Stomach (tissue), 19 donors: ENCODE measurements around the gene SAMD8. TPM values are rescaled to one million over a fixed set of nuclear protein-coding genes. Genes with fewer than 3 reads are reported as not detected.

Experiments used
- DNase-seq, 2 donors: peaks; one replicate each; pipeline versions ENCODE4 v3.0.0 to v3.0.0-alpha.2; 2013 to 2019
- H3K27ac ChIP-seq, 5 donors: fragments of 200-600 bp in 4 of 5; sonication (generic) in 4 of 5; one replicate each; pipeline ENCODE4 v1.5.1; 2013 to 2019; ENCODE audit warnings: mild to moderate bottlenecking in 1 of 5, moderate library complexity in 1 of 5
- H3K27me3 ChIP-seq, 3 donors: fragments of 200-600 bp; sonication (generic); one replicate each; pipeline ENCODE4 v1.5.1; 2017 to 2019; ENCODE audit warnings: mixed run types in 1 of 3
- H3K36me3 ChIP-seq, 4 donors: fragments of 200-600 bp; sonication (generic); 1 replicate in 3 of 4; 2 replicates in 1 of 4; pipeline ENCODE4 v1.5.1; 2016 to 2019
- H3K4me1 ChIP-seq, 4 donors: fragments of 200-600 bp; sonication (generic); one replicate each; pipeline ENCODE4 v1.5.1; 2016 to 2019
- H3K4me3 ChIP-seq, 4 donors: fragments of 200-600 bp; sonication (generic) in 3 of 4; one replicate each; pipeline ENCODE4 v1.5.1; 2016 to 2019; ENCODE audit warnings: mild to moderate bottlenecking in 1 of 4
- H3K9me3 ChIP-seq, 4 donors: fragments of 200-600 bp; sonication (generic); one replicate each; pipeline ENCODE4 v1.5.1; 2016 to 2019
- EP300 ChIP-seq: sonication (generic); formaldehyde crosslinking; IDR thresholded peaks from one replicate; pipeline ENCODE4 v1.6.1; 2017; ENCODE audit warnings: antibody characterized with exemption
- POLR2A ChIP-seq, 4 donors: fragments of 450-650 bp; IDR thresholded peaks; one replicate each; pipeline ENCODE4 v1.6.1; 2016; ENCODE audit warnings: antibody characterized with exemption in 4 of 4, control low read depth in 2 of 4, mild to moderate bottlenecking in 1 of 4, moderate library complexity in 1 of 4
- POLR2AphosphoS5 ChIP-seq, 3 donors: sonication (generic); formaldehyde crosslinking; IDR thresholded peaks; one replicate each; pipeline ENCODE4 v1.6.1; 2016; ENCODE audit warnings: antibody characterized with exemption in 3 of 3
- WGBS, 5 donors: extraction: QIAGEN DNeasy Blood & Tissue Kit in 3 of 5; methylation state at CpG; one replicate each; pipeline versions ENCODE4 v1.1.5 to v1.1.7; 2013 to 2018; 5-methylcytosine and 5-hydroxymethylcytosine counted together
- intact Hi-C: fragments of 100-400 bp; cut with DNase I; formaldehyde crosslinking; loops from one replicate; pipeline ENCODE4 v1.15.1; 2023; ENCODE audit warnings: low total_unique reads
- long read RNA-seq, 10 donors: transcript quantifications; one replicate each; lab custom pipeline, GENCODE V29; 2026
- polyA plus RNA-seq, 3 donors: library from polyadenylated mRNA; stranded (reverse); fragments of 200-250 nt; gene quantifications; one replicate each; pipeline ENCODE4 v1.2.3, GENCODE V29; 2013
- total RNA-seq, 5 donors: library from RNA; depleted of rRNA; stranded (reverse); fragments of >200 nt; gene quantifications; one replicate each; pipeline versions ENCODE4 v1.1.0 to v1.2.3, GENCODE V29; 2014 to 2016
- TF ChIP-seq, protein P1 (sequence below), 7 experiments: fragments of 450-650 bp in 4 of 7; fragments of 200-600 bp in 3 of 7; sonication (generic) in 3 of 7; IDR thresholded peaks; one replicate each; pipeline ENCODE4 v1.5.1; 2016 to 2019; ENCODE audit warnings: antibody characterized with exemption in 7 of 7, control low read depth in 2 of 7, mild to moderate bottlenecking in 1 of 7
- donor health status: healthy with polysubstance abuse.
- donor health status: Bipolar disorder and iron deficiency.
- donor health status: healthy.

SAMD8 gene
- 10 to 100 TPM in 3 of 5 donors, 1 to 10 TPM in 2; 3.2 to 34.9 (median 11.9) TPM for total RNA-seq
- polyA plus RNA-seq = 1 to 10 TPM; 2.9 to 5.2 (median 4.3) TPM
- long read RNA-seq, donor 1 = 0 reads
- long read RNA-seq, donor 2, partial matches to known transcripts = 8 of 8 reads
- long read RNA-seq, donor 2, other reads (novel, unspliced or antisense) = 0 of 8 reads
- long read RNA-seq, donor 3, partial matches to known transcripts = 0 of 1 reads
- long read RNA-seq, donor 3, other reads (novel, unspliced or antisense) = 0 of 1 reads
- long read RNA-seq, donor 4, partial matches to known transcripts = 0 of 1 reads
- long read RNA-seq, donor 4, other reads (novel, unspliced or antisense) = 0 of 1 reads
- long read RNA-seq, donor 5, partial matches to known transcripts = 0 of 1 reads
- long read RNA-seq, donor 5, other reads (novel, unspliced or antisense) = 0 of 1 reads
- long read RNA-seq, donor 6, partial matches to known transcripts = 0 of 2 reads
- long read RNA-seq, donor 6, other reads (novel, unspliced or antisense) = 0 of 2 reads
- long read RNA-seq, donor 7 = 0 reads
- long read RNA-seq, donor 8, partial matches to known transcripts = 0 of 1 reads
- long read RNA-seq, donor 8, other reads (novel, unspliced or antisense) = 0 of 1 reads
- long read RNA-seq, donor 9 = 0 reads
- long read RNA-seq, donor 10 = 0 reads

DNA sequence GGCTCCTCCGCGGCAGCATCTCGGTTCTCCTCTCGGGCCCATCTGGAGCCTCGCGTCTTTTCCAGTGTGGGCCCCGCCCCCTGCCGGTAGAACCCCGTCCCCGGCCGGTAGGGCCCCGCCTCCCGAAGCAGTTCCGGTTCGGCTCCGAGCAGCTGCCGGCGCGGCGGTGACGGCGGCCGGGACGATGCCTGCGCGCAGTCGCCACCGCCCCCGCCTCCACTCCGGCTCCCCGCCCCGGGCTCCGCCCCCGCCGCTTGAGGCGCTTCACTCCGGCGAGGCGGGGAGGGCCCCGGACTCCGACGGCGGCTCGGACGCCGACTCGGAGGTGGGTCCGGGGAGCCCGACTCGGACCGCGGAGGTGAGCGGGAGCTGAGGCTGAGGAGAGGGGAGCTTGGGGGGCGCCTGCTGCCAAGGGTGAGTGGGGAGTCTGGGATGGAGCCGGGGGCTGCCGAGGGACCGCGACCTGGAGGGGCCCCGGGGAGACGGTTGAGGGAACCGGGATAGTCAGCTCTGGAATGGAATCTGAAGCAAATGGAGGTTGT, at the start of gene SAMD8:
SAMD8 (plus strand) TSS at position 292 of the 542 bp plus-strand sequence. CDS start 38,873 bp downstream, outside the sequence.
- H3K4me1 ChIP-seq = peaks cover 11 to 59% (median 31%) of the 10 kb centered on the region in 4 donors
- DNase-seq = peak; percentile 97 to 99
- no peaks in the 10 kb centered on the region for H3K9me3 ChIP-seq
- H3K4me3 ChIP-seq = peak within 1 kb of the TSS; percentile 66 to 93 (median 86)
- no peaks in the 10 kb centered on the region for H3K36me3 ChIP-seq
- H3K27ac ChIP-seq = peak within 1 kb of the TSS; percentile 93 to 99 (median 97)
- H3K27me3 ChIP-seq = no peaks in the 10 kb centered on the region
- intact Hi-C loops = no loop called here
- WGBS, 5 donors = 0 to 1% (median 0%) methylated on average over 18 to 61 of the region's 61 CpGs
- TF ChIP-seq, protein P1, sequence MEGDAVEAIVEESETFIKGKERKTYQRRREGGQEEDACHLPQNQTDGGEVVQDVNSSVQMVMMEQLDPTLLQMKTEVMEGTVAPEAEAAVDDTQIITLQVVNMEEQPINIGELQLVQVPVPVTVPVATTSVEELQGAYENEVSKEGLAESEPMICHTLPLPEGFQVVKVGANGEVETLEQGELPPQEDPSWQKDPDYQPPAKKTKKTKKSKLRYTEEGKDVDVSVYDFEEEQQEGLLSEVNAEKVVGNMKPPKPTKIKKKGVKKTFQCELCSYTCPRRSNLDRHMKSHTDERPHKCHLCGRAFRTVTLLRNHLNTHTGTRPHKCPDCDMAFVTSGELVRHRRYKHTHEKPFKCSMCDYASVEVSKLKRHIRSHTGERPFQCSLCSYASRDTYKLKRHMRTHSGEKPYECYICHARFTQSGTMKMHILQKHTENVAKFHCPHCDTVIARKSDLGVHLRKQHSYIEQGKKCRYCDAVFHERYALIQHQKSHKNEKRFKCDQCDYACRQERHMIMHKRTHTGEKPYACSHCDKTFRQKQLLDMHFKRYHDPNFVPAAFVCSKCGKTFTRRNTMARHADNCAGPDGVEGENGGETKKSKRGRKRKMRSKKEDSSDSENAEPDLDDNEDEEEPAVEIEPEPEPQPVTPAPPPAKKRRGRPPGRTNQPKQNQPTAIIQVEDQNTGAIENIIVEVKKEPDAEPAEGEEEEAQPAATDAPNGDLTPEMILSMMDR (IDR thresholded peaks at IDR 0.05) = peak in 4 of 7 experiments; percentile 38 to 73 (median 44)
- TF ChIP-seq POLR2A (IDR thresholded peaks at IDR 0.05) (peak in 2 of 4 donors; percentile 55 to 82), EP300 (no peak), POLR2AphosphoS5 (IDR thresholded peaks at IDR 0.05) (peak; percentile 75 to 92 (median 89))

DNA sequence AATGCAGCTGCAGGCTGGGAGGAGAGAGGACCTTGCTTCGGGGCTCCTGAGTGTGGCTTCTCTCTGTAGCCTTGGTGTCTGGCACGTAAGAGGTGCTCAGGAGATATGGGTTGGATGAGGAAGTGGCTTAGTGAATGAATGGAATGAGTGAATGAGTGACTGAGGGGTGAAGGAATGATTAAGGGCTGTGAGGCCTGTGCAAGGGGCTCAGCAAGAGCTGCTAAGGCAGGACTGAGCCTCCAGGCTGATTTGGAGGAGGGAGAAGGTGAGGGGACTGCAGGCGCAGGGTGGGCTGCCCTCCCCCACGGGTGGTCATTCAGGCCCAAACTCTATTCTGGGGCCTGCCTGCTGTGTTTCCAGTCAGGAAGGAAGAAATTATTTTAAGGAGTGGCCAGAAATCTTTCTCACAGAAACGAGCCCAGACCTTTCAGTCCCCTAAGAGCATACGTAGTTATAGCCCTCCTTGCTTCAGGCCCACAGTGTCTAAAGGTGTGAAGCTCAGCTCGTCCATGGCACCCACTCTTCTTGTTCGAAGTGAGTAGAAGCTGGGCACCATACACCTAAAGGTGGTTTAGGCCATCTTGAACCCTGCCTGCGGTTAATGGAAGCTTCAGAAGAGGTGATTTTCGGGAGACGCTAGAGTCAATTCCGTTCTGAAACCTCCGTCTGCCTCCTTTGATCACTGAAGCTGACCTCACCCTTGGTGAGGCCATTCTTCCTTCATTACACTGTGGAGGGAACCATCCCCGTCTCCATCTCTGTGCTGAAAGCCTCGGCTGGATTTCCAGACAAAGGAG, 49.5 kb upstream of the SAMD8 start:
- Histone ChIP-seq H3K27me3 (no peaks in the 10 kb centered on the region), H3K27ac (no peak overlapping the region), H3K9me3 (no peaks in the 10 kb centered on the region), H3K36me3 (no peaks in the 10 kb centered on the region), H3K4me3 (no peak overlapping the region), H3K4me1 (peaks cover 0 to 9% (median 2%) of the 10 kb centered on the region in 4 donors)
- TF ChIP-seq EP300 (no peak), POLR2A (IDR thresholded peaks at IDR 0.05) (no peak), POLR2AphosphoS5 (IDR thresholded peaks at IDR 0.05) (no peak)
- TF ChIP-seq, protein P1 (IDR thresholded peaks at IDR 0.05) = no peak
- DNase-seq = no peak
- intact Hi-C loops = no loop called here
- 84 to 92% (median 86%) methylated on average over 15 of the region's 15 CpGs for WGBS, 5 donors

DNA sequence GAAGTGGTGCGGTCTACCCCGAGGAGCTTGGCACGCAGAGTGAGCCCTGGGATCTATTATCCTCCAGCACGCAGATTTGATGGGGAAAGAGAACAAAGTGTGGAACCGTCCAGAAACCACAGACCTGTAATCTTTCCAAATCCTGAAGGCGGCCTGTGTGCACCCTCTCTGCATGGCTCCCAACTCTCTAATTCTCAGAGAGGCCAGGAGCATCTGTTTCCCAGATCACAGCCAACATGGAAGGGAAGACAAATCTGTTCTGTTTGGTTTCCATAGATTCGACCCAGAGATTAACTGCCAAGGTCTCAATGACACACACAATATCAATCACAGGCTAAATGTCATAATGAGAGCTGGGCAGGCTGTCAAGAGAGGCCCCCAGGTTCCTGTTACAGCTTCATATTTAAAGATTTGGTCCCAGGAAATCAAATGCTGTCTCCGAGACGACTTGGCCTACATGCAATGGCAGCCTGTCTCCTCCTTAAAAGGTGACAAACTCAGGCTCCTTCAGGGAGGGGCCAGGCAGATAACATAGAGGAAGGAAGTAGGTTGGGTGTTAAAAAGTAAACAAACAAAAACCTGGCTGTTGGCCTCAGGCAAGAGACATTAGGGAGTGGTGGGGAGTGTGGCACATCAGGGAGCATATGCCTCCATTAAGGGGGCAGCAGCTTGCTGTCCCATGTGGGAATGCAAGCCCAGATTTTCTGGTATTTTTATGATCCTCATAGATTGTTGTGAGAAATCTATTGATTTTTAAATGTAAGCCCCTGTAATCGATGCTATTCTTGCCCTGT, 48.8 kb upstream of the SAMD8 start:
- Histone ChIP-seq H3K27ac (no peak overlapping the region), H3K36me3 (no peaks in the 10 kb centered on the region), H3K9me3 (no peaks in the 10 kb centered on the region), H3K4me1 (peaks cover 0 to 9% (median 2%) of the 10 kb centered on the region in 4 donors), H3K27me3 (no peaks in the 10 kb centered on the region), H3K4me3 (no peak overlapping the region)
- intact Hi-C loops = no loop called here
- 67 to 78% (median 74%) methylated on average over 10 of the region's 10 CpGs for WGBS, 5 donors
- peak in 1 of 2 donors; percentile 33 for DNase-seq
- TF ChIP-seq, protein P1 (IDR thresholded peaks at IDR 0.05) = no peak
- TF ChIP-seq POLR2AphosphoS5 (IDR thresholded peaks at IDR 0.05) = no peak
- TF ChIP-seq POLR2A (IDR thresholded peaks at IDR 0.05) = no peak
- TF ChIP-seq EP300 = no peak
